Measurements from ENCODE around the gene AHCYL1. TPM values are rescaled to one million over a fixed set of nuclear protein-coding genes. Genes with fewer than 3 reads are reported as not detected.

The AHCYL1 gene
- total RNA-seq, 2 donors from 2014 or later, result 47.5 to 51.5 TPM

GRCh38 chr1:110060034-110060661 lies 75.6 kb downstream of the AHCYL1 start:
- no peaks in the 10 kb centered on the region for H3K27me3 ChIP-seq (replicated peaks; ENCODE audit: insufficient read depth)
- DNase-seq (ENCODE audit: low spot score), result no peak
- TF ChIP-seq POLR2AphosphoS5 (IDR thresholded peaks at IDR 0.05) (no peak), POLR2A (IDR thresholded peaks at IDR 0.05) (no peak), CTCF (IDR thresholded peaks at IDR 0.05) (peak; percentile 39 to 50 (median 43))
- H3K9me3 ChIP-seq, result no peaks in the 10 kb centered on the region
- no peak overlapping the region for H3K27ac ChIP-seq
- intact Hi-C loops (cut with DNase I), result no loop called here
- no peaks in the 10 kb centered on the region for H3K4me1 ChIP-seq (replicated peaks)
- H3K4me3 ChIP-seq, result no peak overlapping the region
- WGBS, result 88% methylated on average over 9 of the region's 9 CpGs
- no peaks in the 10 kb centered on the region for H3K36me3 ChIP-seq

- Histone ChIP-seq H3K27me3 (replicated peaks; ENCODE audit: insufficient read depth) (no peaks in the 10 kb centered on the region), H3K4me1 (replicated peaks) (no peaks in the 10 kb centered on the region), H3K9me3 (no peaks in the 10 kb centered on the region), H3K27ac (no peak overlapping the region), H3K36me3 (no peaks in the 10 kb centered on the region), H3K4me3 (no peak overlapping the region)
- intact Hi-C loops (cut with DNase I), result no loop called here
- 94% methylated on average over 7 of the region's 7 CpGs for WGBS
- no peak for DNase-seq (ENCODE audit: low spot score)
- no peak for TF ChIP-seq POLR2A (IDR thresholded peaks at IDR 0.05)
- no peak for TF ChIP-seq POLR2AphosphoS5 (IDR thresholded peaks at IDR 0.05)
- TF ChIP-seq CTCF (IDR thresholded peaks at IDR 0.05), result no peak
These were observed 76.1 kb downstream of the AHCYL1 start for GRCh38 chr1:110060662-110061060.

- Histone ChIP-seq H3K27ac (no peak overlapping the region), H3K9me3 (no peaks in the 10 kb centered on the region), H3K4me3 (no peak overlapping the region), H3K36me3 (no peaks in the 10 kb centered on the region), H3K27me3 (replicated peaks; ENCODE audit: insufficient read depth) (no peaks in the 10 kb centered on the region), H3K4me1 (replicated peaks) (no peaks in the 10 kb centered on the region)
- intact Hi-C loops (cut with DNase I), result no loop called here
- no peak for DNase-seq (ENCODE audit: low spot score)
- 94% methylated on average over 10 of the region's 10 CpGs for WGBS
- TF ChIP-seq CTCF (IDR thresholded peaks at IDR 0.05), result no peak
These were observed 76.8 kb downstream of the AHCYL1 start for GRCh38 chr1:110061341-110061740.

GRCh38 chr1:110062612-110063011 lies 78.0 kb downstream of the AHCYL1 start:
- Histone ChIP-seq H3K27ac (no peak overlapping the region), H3K9me3 (no peaks in the 10 kb centered on the region), H3K27me3 (replicated peaks; ENCODE audit: insufficient read depth) (peaks cover 2% of the 10 kb centered on the region), H3K4me1 (replicated peaks) (no peaks in the 10 kb centered on the region), H3K4me3 (no peak overlapping the region), H3K36me3 (no peaks in the 10 kb centered on the region)
- TF ChIP-seq POLR2A (IDR thresholded peaks at IDR 0.05) (no peak), POLR2AphosphoS5 (IDR thresholded peaks at IDR 0.05) (no peak), CTCF (IDR thresholded peaks at IDR 0.05) (no peak)
- 84% methylated on average over 2 of the region's 2 CpGs for WGBS
- intact Hi-C loops (cut with DNase I), result no loop called here
- DNase-seq (ENCODE audit: low spot score), result no peak

GRCh38 chr1:110063781-110064180 lies 79.2 kb downstream of the AHCYL1 start:
- no peaks in the 10 kb centered on the region for H3K36me3 ChIP-seq
- H3K27ac ChIP-seq, result no peak overlapping the region
- H3K4me1 ChIP-seq (replicated peaks), result no peaks in the 10 kb centered on the region
- intact Hi-C loops (cut with DNase I), result no loop called here
- peaks cover 14% of the 10 kb centered on the region for H3K27me3 ChIP-seq (replicated peaks; ENCODE audit: insufficient read depth)
- H3K4me3 ChIP-seq, result no peak overlapping the region
- no peak for TF ChIP-seq POLR2AphosphoS5 (IDR thresholded peaks at IDR 0.05)
- TF ChIP-seq POLR2A (IDR thresholded peaks at IDR 0.05), result no peak
- H3K9me3 ChIP-seq, result no peaks in the 10 kb centered on the region
- WGBS, result 56% methylated on average over 4 of the region's 4 CpGs
- no peak for DNase-seq (ENCODE audit: low spot score)
